ENCODE data around the gene C2orf78.
"Not testable (repeated sequence)": the region's sequence is repeated elsewhere in the genome, so short reads cannot be mapped to it uniquely, and the experiment has no call there.

GRCh38 chr2:73754332-73754731 lies 29.7 kb upstream of the C2orf78 start:
- not testable (repeated sequence) for TF ChIP-seq CTCF (conservative IDR thresholded peaks at IDR 0.05; ENCODE audit: low read length); EZH2phosphoT487 (IDR thresholded peaks at IDR 0.05; ENCODE audit: borderline replicate concordance)

Measured in Loucy (cell line).